GM20431 (cell line): Measurements from ENCODE around the gene SPRY1.

Experiments
- in situ Hi-C: fragments of 300-500 bp; cut with MseI, MboI; formaldehyde crosslinking; loops from one replicate; pipeline ENCODE4 v1.15.0; 2020; ENCODE audit warnings: low sequenced_read_pairs; ENCODE audit not compliant: unreplicated experiment

The SPRY1 gene

GRCh38 chr4:123396307-123397143 lies at the start of gene SPRY1:
SPRY1 (plus strand) TSS chr4:123396795; CDS start chr4:123401592, 4,797 bp downstream.
- in situ Hi-C loops, result loop anchor here (25.0 kb wide), 2 partner anchors 166 to 284 kb away; no protein-coding TSS in a partner anchor

GRCh38 chr4:123346951-123347350 lies 49.6 kb upstream of the SPRY1 start:
- in situ Hi-C loops, result no loop called here

GRCh38 chr4:123348946-123349345 lies 47.6 kb upstream of the SPRY1 start:
- in situ Hi-C loops, result no loop called here

DNA sequence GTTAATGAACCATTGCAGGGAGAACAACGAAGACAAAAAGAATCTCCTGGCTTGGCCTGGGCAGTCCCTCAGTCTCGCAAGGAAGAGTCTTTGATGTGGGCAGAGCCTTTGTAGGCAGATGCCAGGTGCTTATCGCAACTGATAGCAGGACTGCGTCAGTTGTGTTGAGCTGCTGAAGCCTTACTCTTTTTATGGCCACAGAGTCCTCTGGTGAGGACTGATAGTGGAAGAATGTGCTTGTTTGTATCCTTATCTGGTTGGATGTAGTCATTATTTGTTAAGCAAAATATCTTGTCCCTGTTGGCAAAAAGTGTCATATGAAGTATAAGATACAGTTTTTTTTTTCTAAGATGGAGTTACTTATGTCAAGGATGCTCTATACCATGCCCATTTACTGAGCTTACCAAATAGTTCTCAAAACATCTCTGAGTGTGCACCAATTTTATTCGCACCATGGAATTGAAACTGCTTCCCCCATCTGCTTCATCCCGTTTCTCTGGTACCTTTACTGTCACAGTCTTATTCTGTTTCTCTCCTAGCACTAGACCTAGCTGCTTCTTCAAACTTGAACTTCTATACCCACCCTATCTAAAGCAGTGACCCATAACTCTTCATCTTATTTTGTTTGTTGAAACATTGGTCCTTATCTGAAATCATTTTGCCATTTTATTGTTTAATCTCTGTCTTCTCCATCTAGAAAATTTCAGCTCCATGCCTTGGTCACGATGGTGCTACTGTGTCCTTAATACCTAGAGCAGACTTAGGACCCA lies 47.0 kb upstream of the SPRY1 start:
- in situ Hi-C loops, result no loop called here

DNA sequence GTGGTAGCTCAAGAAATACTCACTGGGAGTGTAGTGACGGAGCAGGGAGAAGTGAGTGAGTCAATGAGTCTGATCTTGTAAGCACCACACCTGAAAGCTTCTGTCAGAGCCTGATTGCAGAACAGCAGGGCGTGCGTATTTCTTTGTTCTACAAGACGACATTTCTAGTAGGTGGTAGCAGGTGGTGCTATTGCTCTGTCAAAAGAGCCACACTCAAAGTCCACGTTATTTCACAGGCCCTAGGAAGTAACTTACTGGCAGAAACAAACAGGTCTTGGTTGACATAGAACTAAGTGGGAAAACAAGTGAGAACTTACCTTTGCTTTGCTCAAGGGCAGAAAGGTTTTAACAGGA lies 46.4 kb upstream of the SPRY1 start:
- in situ Hi-C loops, result no loop called here

- in situ Hi-C loops, result no loop called here
These were observed 45.9 kb upstream of the SPRY1 start for GRCh38 chr4:123350726-123351125.

- in situ Hi-C loops, result no loop called here
These were observed 44.9 kb upstream of the SPRY1 start for GRCh38 chr4:123351713-123352112.

GRCh38 chr4:123352240-123352945 lies 44.2 kb upstream of the SPRY1 start:
- in situ Hi-C loops, result no loop called here

DNA sequence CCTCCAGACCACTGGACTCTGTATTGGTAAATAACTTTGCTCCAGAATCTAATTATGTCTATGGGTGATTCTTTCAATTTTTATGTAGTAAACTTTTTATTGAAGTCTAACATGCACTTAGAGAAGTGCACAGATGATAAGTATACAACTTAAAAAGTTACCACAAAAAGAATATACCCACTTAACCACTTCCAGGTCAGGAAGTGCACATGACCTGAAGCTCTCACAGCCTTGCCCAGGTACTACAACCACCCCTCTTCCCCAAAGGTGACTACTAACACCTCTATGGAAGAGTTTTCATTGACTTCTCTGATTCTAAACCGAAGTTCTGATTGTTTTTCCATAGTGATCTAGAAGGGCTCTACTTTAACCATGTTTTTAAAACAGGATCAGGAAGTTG lies 43.6 kb upstream of the SPRY1 start:
- in situ Hi-C loops, result no loop called here

- in situ Hi-C loops, result no loop called here
These were observed 42.9 kb upstream of the SPRY1 start for GRCh38 chr4:123353656-123354055.

DNA sequence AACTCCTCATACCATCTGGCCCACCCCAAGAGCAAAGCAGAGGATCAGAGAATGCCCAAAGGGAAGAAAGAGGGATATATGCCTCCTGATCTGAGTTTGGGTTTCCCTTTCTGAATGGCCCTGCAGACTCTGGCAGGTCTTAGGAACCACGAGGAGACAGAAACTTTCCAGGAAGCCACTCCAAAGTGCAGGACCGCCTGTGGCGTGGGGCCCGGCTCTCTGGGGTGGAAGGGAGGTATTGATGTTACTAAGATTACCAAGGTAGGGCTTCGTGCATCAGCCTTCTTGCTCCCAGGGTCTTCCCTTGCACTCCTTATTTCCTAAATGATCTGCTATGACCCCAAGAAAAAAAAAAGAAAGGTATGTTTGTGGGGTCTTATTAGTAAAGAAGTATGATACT lies 41.9 kb upstream of the SPRY1 start:
- in situ Hi-C loops, result no loop called here

DNA sequence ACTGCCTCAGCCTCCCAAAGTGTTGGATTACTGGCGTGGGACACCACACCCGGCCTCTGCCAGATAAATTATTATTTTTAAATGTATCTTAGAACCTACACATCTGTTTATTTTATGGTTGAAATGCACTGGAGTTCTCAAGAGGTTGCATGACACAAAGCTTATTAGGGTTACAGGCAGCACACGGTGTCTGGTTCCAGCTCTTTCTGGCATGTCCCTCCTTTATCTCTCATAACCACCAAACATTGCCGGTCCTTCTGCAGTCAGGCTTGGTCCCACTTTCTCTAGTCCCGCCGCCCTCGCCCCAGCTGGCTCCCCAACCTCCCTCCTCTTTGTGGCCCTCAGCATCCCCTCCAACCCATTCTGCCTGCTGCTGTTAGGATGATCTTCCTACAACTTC lies 39.7 kb upstream of the SPRY1 start:
- in situ Hi-C loops, result no loop called here

DNA sequence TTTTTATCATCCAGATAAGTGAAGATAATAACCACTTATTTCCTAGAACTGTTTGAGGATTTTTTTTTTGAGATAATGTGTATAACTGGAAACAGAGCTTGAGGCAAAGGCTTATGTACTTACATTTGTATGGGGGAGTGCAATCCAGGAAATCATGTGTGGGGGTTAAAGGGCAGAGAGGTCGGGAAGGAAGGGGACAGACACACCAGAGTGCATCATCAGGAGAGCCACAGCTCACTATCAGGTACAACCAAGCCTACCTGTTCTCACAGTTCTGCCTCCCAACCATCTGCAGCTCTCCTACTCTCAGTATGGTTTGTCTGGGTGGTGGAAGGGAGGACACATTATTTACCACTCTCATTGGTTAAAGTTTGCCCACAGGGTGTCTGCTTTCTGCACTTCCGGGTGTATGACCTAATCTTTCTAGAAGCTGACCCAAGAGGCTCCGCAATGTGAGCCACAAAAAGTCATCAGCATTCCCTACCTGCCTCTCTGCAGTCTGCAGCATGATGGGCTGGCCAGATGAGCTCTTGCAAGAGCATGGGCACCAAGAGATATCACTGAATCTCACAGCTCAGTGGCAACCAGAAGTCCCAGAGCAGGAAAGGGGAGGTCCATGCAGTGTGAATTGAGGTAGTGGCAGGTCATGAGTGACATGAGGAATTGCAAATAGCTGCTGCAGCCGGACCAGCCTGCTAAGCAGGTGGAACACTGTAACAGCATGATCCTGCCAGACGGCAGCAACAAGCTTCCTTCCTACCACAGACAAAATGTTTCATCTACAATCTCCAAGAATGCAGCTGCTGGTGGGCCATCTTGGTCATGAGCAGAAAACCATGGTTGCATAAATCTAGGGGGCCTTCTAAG lies 36.9 kb upstream of the SPRY1 start:
- in situ Hi-C loops, result no loop called here

GRCh38 chr4:123361195-123361861 lies 35.3 kb upstream of the SPRY1 start:
- in situ Hi-C loops, result no loop called here

DNA sequence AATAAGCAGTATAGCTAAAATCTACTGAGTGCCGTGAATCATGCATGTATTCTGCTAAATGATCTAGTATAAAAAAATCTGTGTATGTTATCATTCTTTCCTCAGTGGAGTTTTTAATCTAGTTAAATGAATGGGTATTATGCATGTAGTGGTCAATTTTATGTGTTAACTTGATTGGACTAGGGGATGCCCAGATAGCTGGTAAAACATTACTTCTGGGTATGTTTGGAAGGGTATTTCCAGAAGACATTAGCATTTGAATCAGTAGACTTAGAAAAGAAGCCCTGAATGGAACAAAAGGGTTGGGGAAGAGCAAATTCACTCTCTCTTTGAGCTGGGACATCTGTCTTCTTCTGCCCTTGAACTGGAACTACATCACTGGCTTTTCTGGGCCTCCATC lies 34.5 kb upstream of the SPRY1 start:
- in situ Hi-C loops, result no loop called here

GRCh38 chr4:123363729-123364128 lies 32.9 kb upstream of the SPRY1 start:
- in situ Hi-C loops, result no loop called here

- in situ Hi-C loops, result no loop called here
These were observed 31.7 kb upstream of the SPRY1 start for GRCh38 chr4:123364906-123365305.

DNA sequence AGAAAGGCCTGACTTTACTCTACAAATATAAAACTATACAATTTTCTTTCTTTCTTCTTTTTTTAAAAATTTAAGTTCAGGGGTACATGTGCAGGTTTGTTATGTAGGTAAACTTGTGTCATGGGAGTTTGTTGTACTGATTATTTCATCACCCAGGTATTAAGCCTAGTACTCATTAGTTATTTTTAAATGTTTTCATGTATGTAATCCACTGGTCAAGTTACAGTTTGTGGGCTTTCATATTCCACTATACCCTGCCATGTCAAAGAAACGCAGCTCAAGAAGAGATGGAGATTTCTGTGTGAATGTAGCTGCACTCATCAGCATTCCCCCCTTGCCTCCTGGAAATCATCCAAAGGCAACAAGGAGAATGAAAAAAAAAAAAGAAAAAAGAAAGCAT lies 31.2 kb upstream of the SPRY1 start:
- in situ Hi-C loops, result no loop called here

GRCh38 chr4:123366144-123366748 lies 30.3 kb upstream of the SPRY1 start:
- in situ Hi-C loops, result no loop called here
